Measurements from ENCODE around the gene CLSTN2. TPM values are rescaled to one million over a fixed set of nuclear protein-coding genes. Genes with fewer than 3 reads are reported as not detected.

The CLSTN2 gene
- total RNA-seq, 4 donors from 2014 or later, result 2.7 to 5.0 (median 3.1) TPM

- H3K27ac ChIP-seq, result no peak overlapping the region
- no peaks in the 10 kb centered on the region for H3K4me1 ChIP-seq
- H3K4me3 ChIP-seq, result no peak overlapping the region
- H3K27me3 ChIP-seq, result no peaks in the 10 kb centered on the region
- no peak for TF ChIP-seq POLR2A (IDR thresholded peaks at IDR 0.05)
- DNase-seq, result no peak
- no peaks in the 10 kb centered on the region for H3K9me3 ChIP-seq
- no peaks in the 10 kb centered on the region for H3K36me3 ChIP-seq
These were observed 667.8 kb downstream of the CLSTN2 start for GRCh38 chr3:140602781-140603180.

- H3K27ac ChIP-seq, result no peak overlapping the region
- H3K9me3 ChIP-seq, result no peaks in the 10 kb centered on the region
- no peaks in the 10 kb centered on the region for H3K36me3 ChIP-seq
- TF ChIP-seq CTCF (IDR thresholded peaks at IDR 0.05), result no peak
- TF ChIP-seq POLR2A (IDR thresholded peaks at IDR 0.05), result no peak
- H3K4me1 ChIP-seq, result no peaks in the 10 kb centered on the region
- H3K27me3 ChIP-seq, result no peaks in the 10 kb centered on the region
- no peak for DNase-seq
- no peak overlapping the region for H3K4me3 ChIP-seq
These were observed 668.8 kb downstream of the CLSTN2 start for GRCh38 chr3:140603766-140604165.

GRCh38 chr3:140610544-140610943, 675.6 kb downstream of the CLSTN2 start:
- no peak overlapping the region for H3K27ac ChIP-seq
- H3K27me3 ChIP-seq, result no peaks in the 10 kb centered on the region
- no peaks in the 10 kb centered on the region for H3K9me3 ChIP-seq
- H3K4me1 ChIP-seq, result no peaks in the 10 kb centered on the region
- no peak overlapping the region for H3K4me3 ChIP-seq
- no peak for DNase-seq
- no peaks in the 10 kb centered on the region for H3K36me3 ChIP-seq
- TF ChIP-seq CTCF (IDR thresholded peaks at IDR 0.05) (no peak), POLR2A (IDR thresholded peaks at IDR 0.05) (no peak)

- DNase-seq, result no peak
- Histone ChIP-seq H3K36me3 (no peaks in the 10 kb centered on the region), H3K4me3 (no peak overlapping the region), H3K9me3 (no peaks in the 10 kb centered on the region), H3K27me3 (no peaks in the 10 kb centered on the region), H3K4me1 (no peaks in the 10 kb centered on the region), H3K27ac (no peak overlapping the region)
- TF ChIP-seq CTCF (IDR thresholded peaks at IDR 0.05) (no peak), POLR2A (IDR thresholded peaks at IDR 0.05) (no peak)
These were observed 679.0 kb downstream of the CLSTN2 start for GRCh38 chr3:140614001-140614400.

- no peak overlapping the region for H3K27ac ChIP-seq
- H3K36me3 ChIP-seq, result no peaks in the 10 kb centered on the region
- no peaks in the 10 kb centered on the region for H3K4me1 ChIP-seq
- no peak overlapping the region for H3K4me3 ChIP-seq
- DNase-seq, result no peak
- H3K27me3 ChIP-seq, result no peaks in the 10 kb centered on the region
- TF ChIP-seq CTCF (IDR thresholded peaks at IDR 0.05), result no peak
- no peaks in the 10 kb centered on the region for H3K9me3 ChIP-seq
These were observed 682.1 kb downstream of the CLSTN2 start for GRCh38 chr3:140617135-140617534.

- no peaks in the 10 kb centered on the region for H3K4me1 ChIP-seq
- no peaks in the 10 kb centered on the region for H3K27me3 ChIP-seq
- no peak for DNase-seq
- no peak overlapping the region for H3K27ac ChIP-seq
- H3K4me3 ChIP-seq, result no peak overlapping the region
- no peaks in the 10 kb centered on the region for H3K36me3 ChIP-seq
- no peaks in the 10 kb centered on the region for H3K9me3 ChIP-seq
- no peak for TF ChIP-seq POLR2A (IDR thresholded peaks at IDR 0.05)
- TF ChIP-seq CTCF (IDR thresholded peaks at IDR 0.05), result no peak
These were observed 691.9 kb downstream of the CLSTN2 start for GRCh38 chr3:140626856-140627255.

Small RNAs within 50 kb of the gene (small RNA-seq; reads per million reads assigned to genes)
- gene AC048346.1, result 0 reads per million in 2 donors
